Measurements from ENCODE around the gene AGMAT.

GRCh38 chr1:15575549-15576150, 9.2 kb downstream of the AGMAT start:
- TF ChIP-seq, protein P1, sequence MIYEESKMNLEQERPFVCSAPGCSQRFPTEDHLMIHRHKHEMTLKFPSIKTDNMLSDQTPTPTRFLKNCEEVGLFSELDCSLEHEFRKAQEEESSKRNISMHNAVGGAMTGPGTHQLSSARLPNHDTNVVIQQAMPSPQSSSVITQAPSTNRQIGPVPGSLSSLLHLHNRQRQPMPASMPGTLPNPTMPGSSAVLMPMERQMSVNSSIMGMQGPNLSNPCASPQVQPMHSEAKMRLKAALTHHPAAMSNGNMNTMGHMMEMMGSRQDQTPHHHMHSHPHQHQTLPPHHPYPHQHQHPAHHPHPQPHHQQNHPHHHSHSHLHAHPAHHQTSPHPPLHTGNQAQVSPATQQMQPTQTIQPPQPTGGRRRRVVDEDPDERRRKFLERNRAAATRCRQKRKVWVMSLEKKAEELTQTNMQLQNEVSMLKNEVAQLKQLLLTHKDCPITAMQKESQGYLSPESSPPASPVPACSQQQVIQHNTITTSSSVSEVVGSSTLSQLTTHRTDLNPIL (CRISPR knock-in tag; IDR thresholded peaks at IDR 0.05; ENCODE audit: low read depth): no peak
- TF ChIP-seq CSDC2 (CRISPR knock-in tag; IDR thresholded peaks at IDR 0.05): no peak
- no peak for TF ChIP-seq ISL1 (CRISPR knock-in tag; IDR thresholded peaks at IDR 0.05)
- TF ChIP-seq, protein P2, sequence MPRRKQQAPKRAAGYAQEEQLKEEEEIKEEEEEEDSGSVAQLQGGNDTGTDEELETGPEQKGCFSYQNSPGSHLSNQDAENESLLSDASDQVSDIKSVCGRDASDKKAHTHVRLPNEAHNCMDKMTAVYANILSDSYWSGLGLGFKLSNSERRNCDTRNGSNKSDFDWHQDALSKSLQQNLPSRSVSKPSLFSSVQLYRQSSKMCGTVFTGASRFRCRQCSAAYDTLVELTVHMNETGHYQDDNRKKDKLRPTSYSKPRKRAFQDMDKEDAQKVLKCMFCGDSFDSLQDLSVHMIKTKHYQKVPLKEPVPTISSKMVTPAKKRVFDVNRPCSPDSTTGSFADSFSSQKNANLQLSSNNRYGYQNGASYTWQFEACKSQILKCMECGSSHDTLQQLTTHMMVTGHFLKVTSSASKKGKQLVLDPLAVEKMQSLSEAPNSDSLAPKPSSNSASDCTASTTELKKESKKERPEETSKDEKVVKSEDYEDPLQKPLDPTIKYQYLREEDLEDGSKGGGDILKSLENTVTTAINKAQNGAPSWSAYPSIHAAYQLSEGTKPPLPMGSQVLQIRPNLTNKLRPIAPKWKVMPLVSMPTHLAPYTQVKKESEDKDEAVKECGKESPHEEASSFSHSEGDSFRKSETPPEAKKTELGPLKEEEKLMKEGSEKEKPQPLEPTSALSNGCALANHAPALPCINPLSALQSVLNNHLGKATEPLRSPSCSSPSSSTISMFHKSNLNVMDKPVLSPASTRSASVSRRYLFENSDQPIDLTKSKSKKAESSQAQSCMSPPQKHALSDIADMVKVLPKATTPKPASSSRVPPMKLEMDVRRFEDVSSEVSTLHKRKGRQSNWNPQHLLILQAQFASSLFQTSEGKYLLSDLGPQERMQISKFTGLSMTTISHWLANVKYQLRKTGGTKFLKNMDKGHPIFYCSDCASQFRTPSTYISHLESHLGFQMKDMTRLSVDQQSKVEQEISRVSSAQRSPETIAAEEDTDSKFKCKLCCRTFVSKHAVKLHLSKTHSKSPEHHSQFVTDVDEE (CRISPR knock-in tag; IDR thresholded peaks at IDR 0.05): no peak
- no peak for TF ChIP-seq GLIS3 (CRISPR knock-in tag; IDR thresholded peaks at IDR 0.05)
- no peak for TF ChIP-seq TOX (CRISPR knock-in tag; IDR thresholded peaks at IDR 0.05; ENCODE audit: borderline replicate concordance)
- TF ChIP-seq OSR1 (CRISPR knock-in tag; IDR thresholded peaks at IDR 0.05): no peak
- TF ChIP-seq, protein P3, sequence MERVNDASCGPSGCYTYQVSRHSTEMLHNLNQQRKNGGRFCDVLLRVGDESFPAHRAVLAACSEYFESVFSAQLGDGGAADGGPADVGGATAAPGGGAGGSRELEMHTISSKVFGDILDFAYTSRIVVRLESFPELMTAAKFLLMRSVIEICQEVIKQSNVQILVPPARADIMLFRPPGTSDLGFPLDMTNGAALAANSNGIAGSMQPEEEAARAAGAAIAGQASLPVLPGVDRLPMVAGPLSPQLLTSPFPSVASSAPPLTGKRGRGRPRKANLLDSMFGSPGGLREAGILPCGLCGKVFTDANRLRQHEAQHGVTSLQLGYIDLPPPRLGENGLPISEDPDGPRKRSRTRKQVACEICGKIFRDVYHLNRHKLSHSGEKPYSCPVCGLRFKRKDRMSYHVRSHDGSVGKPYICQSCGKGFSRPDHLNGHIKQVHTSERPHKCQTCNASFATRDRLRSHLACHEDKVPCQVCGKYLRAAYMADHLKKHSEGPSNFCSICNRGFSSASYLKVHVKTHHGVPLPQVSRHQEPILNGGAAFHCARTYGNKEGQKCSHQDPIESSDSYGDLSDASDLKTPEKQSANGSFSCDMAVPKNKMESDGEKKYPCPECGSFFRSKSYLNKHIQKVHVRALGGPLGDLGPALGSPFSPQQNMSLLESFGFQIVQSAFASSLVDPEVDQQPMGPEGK (CRISPR knock-in tag; IDR thresholded peaks at IDR 0.05; ENCODE audit: borderline replicate concordance): no peak
- no peak for TF ChIP-seq ARNTL (CRISPR knock-in tag; IDR thresholded peaks at IDR 0.05; ENCODE audit: borderline replicate concordance, low read depth)
- TF ChIP-seq ZC3H10 (CRISPR knock-in tag; IDR thresholded peaks at IDR 0.05): no peak
- no peak for TF ChIP-seq TCF4 (CRISPR knock-in tag; IDR thresholded peaks at IDR 0.05; ENCODE audit: borderline replicate concordance)
- TF ChIP-seq ZFP30 (CRISPR knock-in tag; IDR thresholded peaks at IDR 0.05): no peak
- no peak for TF ChIP-seq BACH2 (CRISPR knock-in tag; IDR thresholded peaks at IDR 0.05; ENCODE audit: borderline replicate concordance)

Data from SK-N-SH treated with all-trans-retinoic acid at 6 μM for 48 hours (cell line).